HG03280 (cell line): ENCODE data around the gene SRGAP3.

Experiments
- ATAC-seq: cut with Tn5 transposase; IDR thresholded peaks from one replicate; pipeline ENCODE4 v1.9.1; 2021; ENCODE audit warnings: mild to moderate bottlenecking, moderate library complexity; ENCODE audit not compliant: unreplicated experiment

Gene SRGAP3

GRCh38 chr3:9180764-9181117 lies 68.7 kb downstream of the SRGAP3 start:
- ATAC-seq = no peak

- no peak for ATAC-seq
Measured at GRCh38 chr3:9179826-9180763, 69.4 kb downstream of the SRGAP3 start.

- ATAC-seq = no peak
Measured at GRCh38 chr3:9178697-9179096, 70.7 kb downstream of the SRGAP3 start.

GRCh38 chr3:9175421-9175820 lies 74.0 kb downstream of the SRGAP3 start:
- no peak for ATAC-seq

GRCh38 chr3:9173445-9173844 lies 76.0 kb downstream of the SRGAP3 start:
- no peak for ATAC-seq

- ATAC-seq = no peak
Measured at GRCh38 chr3:9172851-9173321, 76.6 kb downstream of the SRGAP3 start.

- ATAC-seq = no peak
Measured at GRCh38 chr3:9170851-9171160, 78.6 kb downstream of the SRGAP3 start.

GRCh38 chr3:9169956-9170850 lies 79.2 kb downstream of the SRGAP3 start:
- no peak for ATAC-seq

- ATAC-seq = no peak
Measured at GRCh38 chr3:9169326-9169725, 80.1 kb downstream of the SRGAP3 start.

GRCh38 chr3:9168241-9168741 lies 81.2 kb downstream of the SRGAP3 start:
- peak; percentile 97 for ATAC-seq

GRCh38 chr3:9167222-9167621 lies 82.2 kb downstream of the SRGAP3 start:
- no peak for ATAC-seq

GRCh38 chr3:9165421-9165820 lies 84.0 kb downstream of the SRGAP3 start:
- ATAC-seq = no peak

- ATAC-seq = no peak
Measured at GRCh38 chr3:9163289-9163688, 86.2 kb downstream of the SRGAP3 start.

- ATAC-seq = no peak
Measured at GRCh38 chr3:9161811-9162210, 87.6 kb downstream of the SRGAP3 start.

GRCh38 chr3:9161298-9161697 lies 88.1 kb downstream of the SRGAP3 start:
- no peak for ATAC-seq

GRCh38 chr3:9158865-9159630 lies 90.4 kb downstream of the SRGAP3 start:
- ATAC-seq = no peak

GRCh38 chr3:9157651-9158362 lies 91.6 kb downstream of the SRGAP3 start:
- no peak for ATAC-seq

- ATAC-seq = no peak
Measured at GRCh38 chr3:9156604-9157003, 92.8 kb downstream of the SRGAP3 start.

- no peak for ATAC-seq
Measured at GRCh38 chr3:9155028-9155427, 94.4 kb downstream of the SRGAP3 start.

- ATAC-seq = no peak
Measured at GRCh38 chr3:9153904-9154619, 95.4 kb downstream of the SRGAP3 start.
